K562 (cell line): ENCODE measurements around the gene ARL6IP1. TPM values are rescaled to one million over a fixed set of nuclear protein-coding genes. Genes with fewer than 3 reads are reported as not detected.

Source experiments
- DPF2 ChIP-seq: fragments of 450-650 bp; IDR thresholded peaks from 2 replicates; pipeline ENCODE4 v1.6.1; 2016
- ETS1 ChIP-seq: conservative IDR thresholded peaks from 2 replicates; pipeline ENCODE4 v1.6.1; 2011; ENCODE audit warnings: low read depth, mild to moderate bottlenecking, low read length; ENCODE audit not compliant: control insufficient read depth
- MAFF ChIP-seq: IDR thresholded peaks from 2 replicates; pipeline ENCODE4 v1.6.1; 2012; ENCODE audit warnings: low read length, improper control_type of control experiment
- MAFK ChIP-seq: IDR thresholded peaks from 2 replicates; pipeline ENCODE4 v1.6.1; 2011; ENCODE audit warnings: low read length, improper control_type of control experiment
- MNT ChIP-seq, 2 experiments: fragments of 450-650 bp; conservative IDR thresholded peaks; 2 replicates each; pipeline ENCODE4 v1.6.1; 2017; ENCODE audit warnings: mild to moderate bottlenecking in 2 of 2, moderate library complexity in 2 of 2
- MXD1 ChIP-seq: fragments of 250-450 bp; sonication (Bioruptor Pico); IDR thresholded peaks from 2 replicates; pipeline ENCODE4 v1.8.0; 2021; ENCODE audit warnings: borderline replicate concordance, mild to moderate bottlenecking, moderate library complexity; ENCODE audit not compliant: poor library complexity, severe bottlenecking
- NFE2L1 ChIP-seq: fragments of 450-650 bp; IDR thresholded peaks from 2 replicates; pipeline ENCODE4 v1.6.1; 2016; ENCODE audit warnings: missing genetic modification characterization, low read depth, mild to moderate bottlenecking, missing compliant biosample characterization, moderate library complexity, borderline replicate concordance
- SPI1 ChIP-seq: IDR thresholded peaks from 2 replicates; pipeline ENCODE4 v1.6.1; 2011; ENCODE audit warnings: low read depth, low read length, control low read depth, borderline replicate concordance
- TCF15 ChIP-seq: fragments of 250-450 bp; sonication (Bioruptor Pico); IDR thresholded peaks from 2 replicates; pipeline ENCODE4 v1.8.0; 2022; ENCODE audit warnings: moderate library complexity, mild to moderate bottlenecking, inconsistent platforms
- ZBTB40 ChIP-seq, 2 experiments: fragments of 450-650 bp in 1 of 2; sonication (generic) in 1 of 2; formaldehyde crosslinking in 1 of 2; IDR thresholded peaks; 2 replicates each; pipeline versions ENCODE4 v1.7.1 to v1.9.0; 2016 to 2022; ENCODE audit warnings: inconsistent platforms in 1 of 2, mild to moderate bottlenecking in 1 of 2, missing genetic modification reagents in 1 of 2
- polyA plus RNA-seq, 8 experiments: library from polyadenylated mRNA; depleted of rRNA in 4 of 8; stranded (reverse) in 5 of 8; unstranded in 3 of 8; fragments of >200 nt; fragmentation: Nextera tagmentation in 2 of 8; fragmentation: Illumina TruSeq in 1 of 8; extraction: Ambion mirVana in 2 of 8; extraction: Trizol in 1 of 8; gene quantifications; 2 replicates each; pipeline versions ENCODE4 v1.2.1 to v1.2.3, GENCODE V29; 2011 to 2014; ENCODE audit warnings: inconsistent platforms in 1 of 8, missing spikeins in 1 of 8
- total RNA-seq, 7 experiments: library from RNA; depleted of rRNA in 6 of 7; stranded (reverse); fragments of >200 nt in 6 of 7; fragmentation: Illumina TruSeq in 2 of 7; extraction: Trizol in 2 of 7; gene quantifications; 2 replicates each; pipeline versions ENCODE4 v1.2.1 to v1.2.3, GENCODE V29; 2011 to 2021; ENCODE audit warnings: low replicate concordance in 1 of 7
- TF ChIP-seq, protein P1 (sequence below): sonication (generic); formaldehyde crosslinking; IDR thresholded peaks from 2 replicates; pipeline ENCODE4 v1.9.0; 2022; ENCODE audit warnings: mild to moderate bottlenecking, missing genetic modification reagents

ARL6IP1 gene
- total and polyA plus RNA-seq, 9 of the 15 experiments (the other 6 are each of a cell fraction or from before 2014, with no cell fraction given) = 102 to 391 (median 162) TPM

DNA sequence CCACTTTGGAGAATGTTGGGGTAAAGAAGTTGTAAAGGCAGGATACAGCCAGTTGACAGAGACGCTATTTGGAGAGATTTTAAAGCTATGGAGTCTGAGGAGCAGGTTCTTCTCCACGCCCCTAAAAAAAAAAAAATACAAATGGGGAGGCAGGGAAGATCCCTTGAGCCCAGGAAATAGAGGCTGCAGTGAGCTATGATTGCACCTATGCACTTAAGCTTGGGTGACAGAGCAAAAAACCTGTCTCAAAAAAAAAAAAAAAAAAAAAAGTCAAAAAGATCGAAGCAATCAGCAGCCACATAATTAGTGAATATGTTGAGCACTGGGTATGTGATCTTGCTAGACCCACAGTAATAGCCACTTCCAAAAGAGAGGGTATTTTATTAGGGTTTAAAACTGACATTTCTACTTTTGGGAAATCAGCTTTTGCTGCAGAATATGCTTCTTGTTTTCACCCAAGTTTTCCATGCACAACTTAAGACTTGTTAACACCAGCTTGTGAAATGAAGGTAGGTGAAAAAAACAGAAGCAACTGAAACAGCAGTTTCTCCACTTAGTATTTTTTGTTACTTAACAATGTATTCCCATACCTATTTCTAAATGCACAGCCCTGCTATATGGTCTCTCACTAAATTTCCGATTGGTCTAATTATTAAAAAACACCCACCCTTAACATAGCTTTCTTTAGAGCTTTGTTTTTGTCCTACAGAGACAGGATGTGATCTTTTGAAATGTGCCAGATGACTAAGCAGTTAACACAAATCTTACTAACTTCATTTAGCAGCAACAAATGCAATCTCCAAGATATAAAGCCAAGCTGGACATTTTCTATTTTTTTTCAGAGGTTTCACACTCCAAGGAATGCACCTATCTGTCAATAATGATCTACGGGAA is 2.5 kb upstream of the ARL6IP1 start (continued):
- TF ChIP-seq DPF2 = peak; percentile 65; the same call in 1 of the 2 replicates
- TF ChIP-seq MAFF = peak; percentile 61
- TF ChIP-seq ZBTB40 (IDR thresholded peaks at IDR 0.05) = 0 out of 2 replicates have a peak, but pooled peaks have one; percentile 17
- no peak for TF ChIP-seq ZBTB40 (CRISPR knock-in tag; IDR thresholded peaks at IDR 0.05)
- no peak for TF ChIP-seq SPI1
- TF ChIP-seq MNT (conservative IDR thresholded peaks at IDR 0.05) = 0 out of 4 replicates have a peak, but pooled peaks of 1 of the 2 experiments have one; percentile 11
- no peak for TF ChIP-seq MXD1
- peak; percentile 56 for TF ChIP-seq NFE2L1
- TF ChIP-seq ETS1 = no peak
- TF ChIP-seq, protein P1, sequence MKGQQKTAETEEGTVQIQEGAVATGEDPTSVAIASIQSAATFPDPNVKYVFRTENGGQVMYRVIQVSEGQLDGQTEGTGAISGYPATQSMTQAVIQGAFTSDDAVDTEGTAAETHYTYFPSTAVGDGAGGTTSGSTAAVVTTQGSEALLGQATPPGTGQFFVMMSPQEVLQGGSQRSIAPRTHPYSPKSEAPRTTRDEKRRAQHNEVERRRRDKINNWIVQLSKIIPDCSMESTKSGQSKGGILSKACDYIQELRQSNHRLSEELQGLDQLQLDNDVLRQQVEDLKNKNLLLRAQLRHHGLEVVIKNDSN (CRISPR knock-in tag) = no peak
- peak; percentile 59; the same call in 1 of the 2 replicates for TF ChIP-seq MAFK
- TF ChIP-seq TCF15 (CRISPR knock-in tag) = no peak
